Endometrial microvascular endothelial cells (primary cell): ENCODE results near the gene RTN3. TPM values are rescaled to one million over a fixed set of nuclear protein-coding genes. Genes with fewer than 3 reads are reported as not detected.
"Not testable (repeated sequence)": the region's sequence is repeated elsewhere in the genome, so short reads cannot be mapped to it uniquely, and the experiment has no call there.

Experiments
- in situ Hi-C: cut with HindIII; loops from 2 replicates; pipeline ENCODE4 v1.10.0; 2017; ENCODE audit warnings: low sequenced_read_pairs, low pct_unique_long_range_greater_than_20kb; ENCODE audit errors: inconsistent ontology term
- total RNA-seq: library from RNA; depleted of rRNA; stranded (reverse); fragments of >200 nt; gene quantifications from one replicate; pipeline ENCODE4 v1.2.3, GENCODE V29; 2015; ENCODE audit errors: inconsistent ontology term

Gene RTN3
- total RNA-seq, 1 donor from 2014 or later = 97.7 TPM

DNA sequence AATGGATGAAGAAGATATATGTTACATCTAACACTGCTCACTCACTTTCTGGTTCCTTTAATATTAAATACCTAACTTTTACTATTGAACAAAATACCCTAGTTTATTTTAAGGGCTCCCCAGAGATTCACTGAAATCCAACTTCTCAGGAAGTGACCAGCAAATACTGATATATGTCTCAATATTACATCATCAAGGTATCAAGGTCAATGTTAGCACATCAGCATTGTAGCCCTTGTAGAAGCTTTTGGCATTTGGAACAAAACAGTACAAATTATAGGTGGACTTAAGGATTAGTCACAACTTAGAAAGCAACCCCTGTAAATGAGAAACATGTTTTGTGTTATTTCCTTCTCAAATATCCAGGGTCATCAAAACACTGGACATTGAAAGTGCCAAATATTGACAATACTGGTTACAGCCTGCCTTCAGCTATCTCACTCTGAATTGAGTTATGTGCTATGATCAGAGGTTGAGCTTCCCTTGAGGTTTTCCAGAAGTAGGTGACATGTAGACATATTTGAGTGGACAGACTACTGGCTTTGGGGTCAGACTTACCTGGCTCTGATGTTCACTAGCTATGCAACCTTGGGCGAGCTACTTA lies 8.3 kb upstream of the RTN3 start:
- in situ Hi-C loops = no loop called here

DNA sequence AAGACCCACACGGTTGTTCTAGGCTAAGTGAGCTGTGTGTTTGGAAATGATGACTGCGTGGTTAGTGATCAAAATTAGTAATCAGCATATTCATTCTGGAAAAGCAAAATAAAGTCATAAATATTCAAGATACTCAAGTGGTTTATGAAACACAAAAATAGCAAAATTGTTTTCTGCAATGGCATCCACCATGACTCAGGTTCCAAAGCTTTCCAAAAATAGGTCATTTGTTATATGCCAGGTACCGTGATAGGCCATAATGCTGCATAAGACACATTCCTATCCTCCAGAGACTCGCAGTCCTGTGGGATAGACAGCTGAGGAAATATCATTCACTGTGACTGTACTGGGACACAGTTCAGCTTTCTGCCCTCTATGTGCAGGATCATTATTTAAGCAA lies 7.7 kb upstream of the RTN3 start:
- in situ Hi-C loops = no loop called here

DNA sequence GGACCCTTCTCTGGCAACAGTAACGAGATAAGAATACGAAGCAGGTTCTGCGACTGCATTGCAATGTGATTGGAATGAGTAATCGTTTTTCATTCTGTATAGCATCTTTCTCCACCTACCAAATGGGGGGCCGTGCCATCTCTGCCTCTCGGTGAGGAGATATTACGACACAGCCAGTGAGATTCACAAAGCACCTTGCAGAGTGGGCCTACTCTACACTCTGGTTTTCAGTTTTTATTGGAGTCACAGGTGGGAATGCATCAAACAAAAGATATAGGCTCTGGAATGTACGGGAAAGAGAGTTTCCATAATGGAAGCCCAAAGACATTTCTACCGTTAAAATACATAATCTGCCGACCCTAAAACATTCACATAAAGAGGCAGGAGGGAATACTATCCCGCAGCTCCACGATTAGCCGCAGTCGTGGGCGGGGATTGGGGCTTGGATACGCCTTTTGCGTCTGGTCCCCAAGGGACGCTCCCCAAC lies 423 bp upstream of the RTN3 start:
- in situ Hi-C loops = no loop called here

DNA sequence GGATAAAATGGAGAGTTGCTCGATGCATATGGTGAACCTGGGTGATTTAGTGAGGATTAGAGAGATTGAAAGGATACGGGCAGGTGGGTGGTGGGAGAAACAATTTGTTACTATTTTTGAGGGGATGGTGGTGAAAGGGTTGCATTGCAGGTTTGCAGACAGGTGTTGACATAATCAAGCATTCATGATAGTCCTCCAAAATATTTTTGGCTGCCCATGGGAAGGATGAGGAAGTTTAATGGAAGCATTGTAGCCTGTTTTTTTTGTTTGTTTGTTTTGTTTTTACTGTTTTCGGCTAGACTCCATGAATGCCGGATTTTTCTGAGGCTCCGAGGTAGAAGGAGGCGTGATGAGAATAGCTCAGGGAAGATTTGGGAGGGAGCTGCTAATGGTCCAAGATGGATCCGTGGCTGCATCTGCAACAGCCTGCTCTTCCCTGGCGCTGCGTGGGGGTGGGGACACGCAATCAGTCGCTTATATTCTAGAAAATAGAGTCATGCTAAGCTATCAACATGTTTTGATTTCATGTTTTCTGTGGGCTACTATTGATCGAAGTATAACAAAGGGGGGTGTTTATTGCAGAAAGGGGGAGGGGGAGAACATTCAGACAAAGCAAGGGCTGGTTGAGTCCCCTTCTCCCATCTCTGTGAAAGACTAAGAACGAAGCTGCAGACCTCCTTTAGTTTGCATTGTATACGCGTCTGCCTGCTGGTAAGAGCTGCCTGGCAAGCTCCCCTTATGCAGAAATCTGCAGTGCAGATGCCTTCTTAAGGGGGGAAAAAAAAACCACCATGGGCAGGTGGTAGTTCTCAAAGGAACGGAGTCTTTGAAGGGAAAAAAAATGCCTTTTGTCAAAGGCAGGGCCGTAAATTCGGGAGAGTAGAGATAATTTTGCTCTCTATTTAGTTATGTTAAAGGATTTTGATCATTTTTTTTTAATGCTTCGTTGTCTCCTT lies 1.0 kb downstream of the RTN3 start:
- in situ Hi-C loops = no loop called here

DNA sequence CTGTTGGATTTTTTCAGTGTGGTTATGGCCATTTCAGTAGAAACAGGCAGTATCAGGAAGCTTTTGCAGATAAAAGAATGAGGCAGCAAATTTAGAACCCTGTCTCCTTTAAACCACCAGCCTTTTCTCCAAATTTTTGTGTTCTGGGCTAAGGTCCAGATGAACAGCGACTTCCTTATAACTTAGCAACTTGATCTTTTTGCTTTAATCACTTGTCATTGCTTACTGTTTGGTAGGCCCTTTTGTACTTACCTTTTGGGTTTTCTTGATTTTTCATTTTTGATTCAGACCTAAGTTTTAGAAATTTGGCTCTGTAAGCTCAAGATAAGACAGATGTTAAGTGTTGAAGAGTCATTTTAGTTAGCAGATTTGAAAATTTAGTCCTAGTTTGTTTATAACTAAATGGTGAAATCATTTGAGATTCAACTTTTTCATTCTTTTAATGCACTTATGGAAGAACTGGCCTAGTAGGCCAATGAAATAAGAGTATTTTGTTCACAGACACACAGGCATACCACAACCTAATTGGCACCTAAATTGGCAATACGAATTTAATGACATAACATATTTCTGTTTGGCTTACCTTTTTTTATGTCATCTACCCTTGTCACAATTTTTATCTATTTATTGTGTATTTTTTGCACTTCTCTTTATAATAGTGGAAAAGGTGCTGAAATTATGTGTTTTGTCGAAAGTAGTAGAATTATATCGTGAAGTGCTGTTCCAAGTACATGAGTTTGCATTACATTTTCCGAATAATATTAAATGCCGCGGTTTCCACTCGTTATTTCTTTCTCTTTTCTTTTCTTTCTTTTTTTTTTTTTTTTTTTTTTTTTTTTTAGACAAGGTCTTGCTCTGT lies 2.1 kb downstream of the RTN3 start:
- in situ Hi-C loops = no loop called here

DNA sequence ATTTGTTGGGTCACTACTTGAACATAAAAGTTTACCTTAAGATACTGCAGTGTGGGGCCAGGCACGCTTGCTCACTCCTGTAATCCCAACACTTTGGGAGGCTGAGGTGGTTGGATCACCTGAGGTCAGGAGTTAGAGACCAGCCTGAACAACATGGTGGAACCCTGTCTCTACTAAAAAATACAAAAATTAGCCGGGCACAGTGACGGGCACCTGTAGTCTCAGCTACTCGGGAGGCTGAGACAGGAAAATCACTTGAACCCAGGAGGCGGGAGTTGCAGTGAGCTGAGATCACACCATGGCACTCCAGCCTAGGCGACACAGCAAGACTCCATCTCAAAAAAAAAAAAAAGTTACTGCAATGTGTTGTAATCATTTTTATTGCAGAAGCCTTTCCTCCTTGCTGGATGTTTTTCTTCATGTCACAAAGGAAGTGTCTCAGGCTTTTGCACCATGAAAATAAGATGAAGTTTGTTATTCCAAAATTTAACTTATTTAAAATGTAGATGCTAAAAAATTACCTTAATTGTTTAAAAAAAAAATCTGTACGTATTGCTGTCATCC lies 3.9 kb downstream of the RTN3 start:
- in situ Hi-C loops = not testable (repeated sequence)

DNA sequence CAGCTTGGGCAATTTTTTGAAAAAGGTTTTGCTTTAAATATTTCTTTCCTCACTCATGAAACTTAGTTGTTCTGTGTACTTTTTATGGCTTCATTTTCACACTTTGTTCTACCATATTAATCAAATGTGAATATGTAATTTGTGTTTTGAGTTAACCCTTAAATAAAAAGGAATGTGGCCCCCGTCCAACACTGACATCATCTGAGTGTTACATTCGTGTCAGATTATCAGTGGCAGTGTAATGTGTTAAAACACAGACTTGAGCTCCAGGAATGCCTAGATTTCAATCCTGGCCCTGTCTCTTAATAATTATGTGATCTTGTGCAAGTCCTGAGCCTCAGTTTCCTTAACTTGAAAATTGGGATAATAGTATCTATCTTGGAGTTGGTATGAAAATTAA lies 5.6 kb downstream of the RTN3 start:
- in situ Hi-C loops = no loop called here

DNA sequence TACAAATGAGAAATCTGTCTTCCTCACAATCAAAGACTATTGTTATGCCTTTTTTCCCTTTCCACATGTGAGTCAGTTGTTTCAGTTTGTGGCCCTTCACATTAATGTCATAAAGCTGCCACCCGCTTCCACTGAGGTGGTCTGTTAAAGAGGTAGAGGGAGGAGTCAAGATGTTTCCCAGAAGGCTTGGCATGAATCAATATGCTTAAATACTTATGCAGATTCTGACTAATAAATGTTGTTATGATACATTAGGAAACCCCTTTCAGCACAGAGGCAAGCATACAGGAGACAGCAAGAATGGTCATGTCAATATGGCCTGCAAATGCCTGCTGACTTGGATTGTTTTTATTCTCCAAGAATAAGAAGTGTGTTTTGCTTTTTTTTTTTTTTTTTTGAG lies 6.5 kb downstream of the RTN3 start:
- in situ Hi-C loops = no loop called here

DNA sequence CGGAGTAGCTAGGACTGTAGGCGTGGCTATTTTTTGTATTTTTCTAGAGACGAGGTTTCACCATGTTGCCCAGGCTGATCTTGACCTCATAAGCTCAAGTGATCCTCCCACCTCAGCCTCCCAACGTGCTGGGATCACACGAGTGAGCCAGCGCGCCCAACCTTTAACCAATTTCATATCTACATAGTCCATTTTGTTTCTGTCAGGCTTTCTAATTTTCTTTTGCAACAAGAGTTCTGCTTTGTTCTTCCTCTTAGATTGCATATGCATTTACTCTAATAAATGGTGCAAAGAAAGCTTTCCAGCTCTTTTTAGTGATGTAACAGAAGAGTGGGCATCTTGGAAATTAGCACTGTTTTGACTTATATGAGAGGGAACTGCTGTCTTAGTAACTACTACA lies 13.3 kb downstream of the RTN3 start:
- in situ Hi-C loops = no loop called here

DNA sequence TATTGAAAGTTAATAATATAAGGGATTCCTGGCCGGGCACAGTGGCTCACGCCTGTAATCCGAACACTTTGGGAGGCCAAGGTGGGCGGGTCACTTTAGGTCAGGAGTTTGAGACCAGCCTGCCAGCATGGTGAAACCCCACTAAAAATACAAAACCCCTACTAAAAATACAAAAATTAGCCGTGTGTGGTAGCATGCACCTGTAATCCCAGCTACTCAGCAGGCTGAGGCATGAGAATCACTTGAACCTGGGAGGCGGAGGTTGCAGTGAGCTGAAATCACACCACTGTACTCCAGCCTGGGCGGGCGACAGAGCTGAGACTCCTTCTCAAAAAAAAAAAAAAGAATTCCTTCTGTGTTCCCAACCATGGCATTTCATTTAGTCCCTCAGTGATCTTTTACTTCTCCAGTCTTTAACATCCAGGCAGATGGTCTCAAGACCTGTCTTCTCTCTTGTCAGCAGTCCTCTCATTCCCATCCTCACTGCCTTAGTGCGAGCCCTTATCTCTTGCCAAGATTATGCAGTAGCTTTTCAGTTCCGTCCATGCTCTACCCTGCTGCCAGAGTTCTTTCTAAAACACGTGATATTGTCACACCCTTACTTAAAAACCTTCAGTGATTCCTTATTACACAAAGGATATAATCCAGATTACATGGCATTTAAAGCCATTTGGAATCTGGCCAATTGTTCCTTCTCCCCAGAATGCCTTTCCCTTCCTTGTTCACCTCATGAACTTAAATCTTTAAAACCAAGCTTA lies 17.9 kb downstream of the RTN3 start:
- in situ Hi-C loops = no loop called here

DNA sequence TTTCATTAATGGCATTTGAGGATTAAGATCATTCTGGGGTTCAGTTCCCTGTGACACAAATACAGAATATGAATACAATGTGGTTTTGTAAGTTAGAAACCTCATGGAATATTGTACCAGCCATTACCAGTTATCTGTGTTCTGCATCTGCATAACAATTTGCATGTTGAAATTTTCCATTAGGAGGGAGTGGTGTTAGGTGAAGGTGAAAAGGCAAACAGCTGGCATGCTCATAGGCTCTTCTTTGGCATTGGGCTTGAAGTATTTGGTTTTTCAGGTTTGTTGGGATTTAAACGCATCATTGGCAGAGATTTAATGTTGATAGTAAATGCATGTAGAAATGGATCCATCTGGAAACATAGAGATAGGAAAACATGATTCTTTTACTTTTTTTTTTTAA lies 18.6 kb downstream of the RTN3 start:
- in situ Hi-C loops = no loop called here

DNA sequence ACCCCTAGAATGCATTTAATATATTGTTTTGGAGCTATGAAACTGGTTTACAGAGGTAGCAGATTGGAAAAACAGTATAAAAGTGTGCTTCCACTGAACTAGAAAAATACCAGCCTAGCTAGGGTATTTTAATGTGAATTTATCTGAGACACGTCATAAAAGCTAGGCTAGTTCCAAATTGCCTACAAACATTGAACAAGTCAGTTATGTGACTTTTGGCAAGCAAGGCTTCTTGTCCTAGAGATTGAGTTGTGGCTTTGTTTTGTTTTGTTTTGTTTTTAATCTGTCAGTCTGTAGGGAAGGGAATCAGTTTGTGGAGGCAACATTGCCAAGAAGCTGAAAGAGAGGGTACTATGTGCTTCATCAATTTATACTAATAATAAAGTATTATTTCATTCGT lies 24.2 kb downstream of the RTN3 start:
- in situ Hi-C loops = no loop called here

DNA sequence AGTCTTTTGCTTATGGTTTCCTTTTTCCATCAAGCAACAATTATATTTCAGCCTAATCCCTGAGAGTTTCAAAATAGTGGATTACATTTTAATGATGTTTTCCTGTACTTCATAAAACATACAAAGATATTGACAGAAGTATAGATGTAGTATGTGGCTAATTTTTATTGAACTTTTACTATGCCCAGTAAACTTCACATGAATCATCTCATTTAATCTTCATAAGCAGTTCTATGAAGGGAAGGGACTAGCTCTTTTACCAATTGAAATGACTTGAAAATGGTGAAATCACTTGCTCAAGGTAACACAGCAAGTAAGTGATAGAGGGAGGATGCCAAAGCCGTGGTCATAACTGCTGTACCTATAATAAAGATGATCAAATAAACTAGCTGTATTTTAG lies 27.5 kb downstream of the RTN3 start:
- in situ Hi-C loops = no loop called here

DNA sequence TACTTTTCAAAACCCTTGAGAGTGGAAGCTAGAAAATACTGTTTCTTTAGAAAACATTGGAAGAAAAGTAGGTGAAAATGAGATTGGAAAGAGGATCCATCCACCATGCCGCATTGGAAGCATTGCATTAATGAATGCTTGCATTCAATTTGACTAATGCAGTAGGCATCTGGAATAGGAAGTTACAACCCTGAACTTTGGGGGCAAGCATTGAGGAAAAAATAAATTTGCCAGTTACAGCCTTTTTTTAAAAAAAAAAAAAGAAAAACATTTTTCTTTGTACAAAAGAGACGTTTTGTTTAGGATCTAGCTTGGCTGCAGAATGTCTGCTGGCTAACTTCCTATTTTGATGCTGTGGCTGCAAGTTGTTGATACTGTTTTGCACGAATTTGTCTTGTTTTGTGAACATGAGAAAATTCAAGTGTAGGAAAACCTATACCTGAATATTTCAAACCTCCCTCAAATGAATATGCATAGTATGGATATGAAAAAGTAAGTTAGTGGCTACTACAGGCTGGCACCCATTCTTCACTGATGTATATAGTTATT lies 28.1 kb downstream of the RTN3 start:
- in situ Hi-C loops = no loop called here

DNA sequence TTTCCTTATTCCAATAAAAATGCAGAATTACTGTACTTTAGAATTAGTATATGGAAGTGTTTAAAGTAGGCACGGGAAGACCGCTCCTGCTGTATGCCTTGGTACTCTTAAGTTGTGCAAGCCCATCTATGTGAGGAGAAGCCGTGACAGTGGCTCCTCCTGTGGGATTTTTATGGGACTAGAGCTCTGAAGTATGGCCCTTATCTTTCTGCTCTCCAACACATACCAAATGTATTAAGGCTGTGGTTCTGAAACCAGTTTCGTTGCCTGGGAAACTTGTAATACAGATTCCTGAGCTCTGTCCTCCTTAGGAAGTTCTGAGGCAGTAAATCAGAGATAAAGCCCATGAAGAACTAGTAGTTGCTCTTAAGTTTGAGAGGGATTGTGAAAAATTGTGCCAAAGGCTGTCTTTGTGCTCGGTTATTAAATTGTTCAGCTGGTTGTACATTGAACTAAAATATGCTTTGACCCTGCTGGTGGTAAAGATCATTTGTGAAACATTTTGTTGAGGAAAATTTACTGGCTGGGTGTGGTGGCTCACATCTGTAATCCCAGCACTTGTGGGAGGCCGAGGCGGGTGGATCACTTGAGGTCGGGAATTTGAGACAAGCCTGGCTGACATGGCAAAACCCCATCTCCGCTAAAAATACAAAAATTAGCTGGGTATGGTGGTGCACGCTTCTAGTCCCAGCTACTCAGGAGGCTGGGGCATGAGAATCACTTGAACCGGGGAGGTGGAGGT lies 29.3 kb downstream of the RTN3 start:
- in situ Hi-C loops = no loop called here

DNA sequence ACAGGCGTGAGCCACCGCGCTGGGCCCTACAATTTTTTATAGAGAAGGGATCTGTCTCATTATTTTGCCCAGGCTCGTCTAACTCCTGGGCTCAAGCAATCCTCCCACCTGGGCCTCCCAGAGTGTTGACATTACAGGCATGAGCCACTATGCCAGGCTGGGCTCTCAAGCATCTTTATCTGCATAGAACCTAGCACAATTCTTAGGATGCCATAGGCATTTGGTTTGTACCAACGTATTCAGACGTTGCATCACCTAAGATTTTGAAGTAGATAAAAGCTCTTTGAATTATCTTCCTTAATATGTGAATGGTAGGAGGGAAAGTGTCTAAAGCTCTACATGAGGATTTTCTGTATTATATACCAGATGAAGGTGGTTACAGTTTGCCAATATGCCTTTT lies 30.5 kb downstream of the RTN3 start:
- in situ Hi-C loops = no loop called here

DNA sequence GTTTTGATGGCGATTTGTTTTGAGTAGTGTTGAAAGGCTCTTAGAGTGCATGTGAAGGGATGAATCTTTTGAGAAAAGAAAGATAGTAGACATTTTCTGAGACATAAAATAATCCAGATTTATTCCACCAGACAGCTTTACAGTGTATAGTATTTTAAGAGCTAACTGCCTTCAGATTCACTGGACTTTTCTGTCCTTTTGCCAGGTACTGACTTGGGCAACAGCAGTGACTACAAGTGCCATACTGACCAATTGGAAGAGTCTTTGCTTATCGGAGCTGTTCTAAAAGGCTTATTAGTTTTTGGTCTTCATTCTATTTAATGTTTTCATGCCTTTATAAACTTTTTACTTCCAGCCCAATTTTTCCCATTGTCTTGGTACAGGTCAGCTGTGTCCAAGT lies 32.5 kb downstream of the RTN3 start:
- in situ Hi-C loops = no loop called here

DNA sequence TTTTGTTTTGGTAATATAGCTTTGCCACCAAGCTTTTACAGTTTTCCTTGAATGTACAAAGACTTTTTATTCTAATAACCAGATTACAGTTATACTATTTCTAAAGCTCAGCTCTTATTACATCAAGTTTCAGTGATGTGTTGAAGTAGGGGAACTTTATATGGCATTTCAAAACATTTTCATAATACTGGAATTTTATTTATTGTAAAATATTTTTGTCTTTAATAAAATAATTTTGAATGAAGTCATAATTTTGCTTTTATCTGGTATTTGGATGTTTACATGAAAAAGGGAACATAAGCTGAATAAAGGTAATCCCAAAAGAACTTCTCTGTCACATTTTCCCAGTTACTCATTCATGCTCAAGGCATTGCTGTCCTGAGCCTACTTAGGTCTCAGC lies 34.7 kb downstream of the RTN3 start:
- in situ Hi-C loops = no loop called here
